HCT116 (cell line): Measurements from ENCODE around the gene LLGL2.

Experiments
- CTCF ChIP-seq, 3 experiments: fragments of 200-600 bp in 1 of 3; sonication (generic) in 1 of 3; IDR thresholded peaks in 2 of 3; conservative IDR thresholded peaks in 1 of 3; 2 replicates each; pipeline ENCODE4 v1.5.1; 2012 to 2017; ENCODE audit warnings: low read depth in 2 of 3, low read length in 2 of 3, antibody characterized with exemption in 1 of 3, borderline replicate concordance in 1 of 3, control low read depth in 1 of 3, mild to moderate bottlenecking in 1 of 3, mixed read lengths in 1 of 3, mixed run types in 1 of 3, moderate library complexity in 1 of 3; ENCODE audit not compliant: insufficient read depth in 1 of 3
- EZH2 ChIP-seq: fragments of 200-600 bp; sonication (generic); IDR thresholded peaks from 2 replicates; pipeline ENCODE4 v1.6.1; 2017; ENCODE audit warnings: antibody characterized with exemption, mixed run types
- POLR2A ChIP-seq: IDR thresholded peaks from 2 replicates; pipeline ENCODE4 v1.7.0; 2011; ENCODE audit warnings: borderline replicate concordance; ENCODE audit not compliant: insufficient read depth, insufficient read length; ENCODE audit errors: extremely low read depth
- POLR2AphosphoS5 ChIP-seq: IDR thresholded peaks from 2 replicates; pipeline ENCODE4 v1.6.1; 2011; ENCODE audit warnings: mild to moderate bottlenecking, low read depth, low read length, moderate library complexity
- RAD21 ChIP-seq: IDR thresholded peaks from 2 replicates; pipeline ENCODE4 v1.6.1; 2012; ENCODE audit warnings: low read depth, mild to moderate bottlenecking
- SIN3A ChIP-seq: IDR thresholded peaks from 2 replicates; pipeline ENCODE4 v1.6.1; 2012; ENCODE audit warnings: low read depth
- YY1 ChIP-seq: IDR thresholded peaks from 2 replicates; pipeline ENCODE4 v1.6.1; 2011; ENCODE audit warnings: low read length, low read depth, moderate library complexity, mild to moderate bottlenecking; ENCODE audit not compliant: insufficient replicate concordance; ENCODE audit errors: extremely low read depth

GRCh38 chr17:75570772-75571171 lies 45.3 kb downstream of the LLGL2 start:
- no peak for TF ChIP-seq CTCF (IDR thresholded peaks at IDR 0.05 in 2 of 3, conservative IDR thresholded peaks at IDR 0.05 in 1 of 3; ENCODE audit: borderline replicate concordance in 1 of 3, insufficient read depth in 1 of 3, low read depth in 2 of 3, low read length in 2 of 3)
- TF ChIP-seq POLR2AphosphoS5: no peak
- TF ChIP-seq EZH2: no peak
- TF ChIP-seq YY1: no peak
- no peak for TF ChIP-seq RAD21
- no peak for TF ChIP-seq SIN3A
- no peak for TF ChIP-seq POLR2A
